ENCODE results near the gene CHRFAM7A. TPM values are rescaled to one million over a fixed set of nuclear protein-coding genes. Genes with fewer than 3 reads are reported as not detected.
"Not testable (repeated sequence)": the region's sequence is repeated elsewhere in the genome, so short reads cannot be mapped to it uniquely, and the experiment has no call there.

The CHRFAM7A gene
- total RNA-seq, 1 experiment from 2014 or later = 2.4 TPM

GRCh38 chr15:30367246-30367645 lies 26.1 kb downstream of the CHRFAM7A start:
- not testable (repeated sequence) for H3T11ph ChIP-seq (ENCODE audit: low read length); H4K91ac ChIP-seq (ENCODE audit: insufficient read length, low read depth, low read length); H2BK120ac ChIP-seq (ENCODE audit: low read depth, low read length, poor library complexity, severe bottlenecking); H3K9ac ChIP-seq (ENCODE audit: extremely low read depth, insufficient read length, low read length); H3K9me3 Mint-ChIP-seq; H3K4me3 Mint-ChIP-seq; H3K4me1 Mint-ChIP-seq; H3K18ac ChIP-seq (ENCODE audit: insufficient read length, low read depth, low read length); H3K79me2 ChIP-seq (ENCODE audit: insufficient read depth, low read length); H3K14ac ChIP-seq (ENCODE audit: insufficient read depth, low read length); H3K27ac ChIP-seq (ENCODE audit: insufficient read length, low read depth, low read length); H3K4me1 ChIP-seq (ENCODE audit: insufficient read depth, low read length); H4K5ac ChIP-seq (ENCODE audit: insufficient read length, low read depth, low read length); H4K8ac ChIP-seq (replicated peaks; ENCODE audit: insufficient read length, low read depth, low read length); H3K23ac ChIP-seq (ENCODE audit: insufficient read length, low read depth, low read length); H3K27me3 ChIP-seq (ENCODE audit: insufficient read depth, low read length); H3K36me3 Mint-ChIP-seq (ENCODE audit: insufficient read depth in 1 of 3, low read depth in 3 of 3); H3K9me3 ChIP-seq (ENCODE audit: control insufficient read depth, low read depth, low read length); H2AK5ac ChIP-seq (ENCODE audit: insufficient read length, low read length); H2AFZ ChIP-seq (ENCODE audit: low read length); H3K4ac ChIP-seq (ENCODE audit: low read depth, low read length); H2BK12ac ChIP-seq (ENCODE audit: insufficient read length, low read depth, low read length); H2BK5ac ChIP-seq (ENCODE audit: insufficient read length, low read length); H3K27ac Mint-ChIP-seq; H2BK15ac ChIP-seq (ENCODE audit: low read depth, low read length); H3K56ac ChIP-seq (ENCODE audit: insufficient read length, low read depth, low read length); H3K4me2 ChIP-seq (ENCODE audit: insufficient read depth, insufficient read length, low read length); H2BK20ac ChIP-seq (ENCODE audit: low read depth, low read length, poor library complexity, severe bottlenecking); H3K79me1 ChIP-seq (ENCODE audit: insufficient read depth, low read depth, low read length, poor library complexity, severe bottlenecking); H3K23me2 ChIP-seq (ENCODE audit: insufficient read length, low read depth, low read length, poor library complexity, severe bottlenecking); H3K27me3 Mint-ChIP-seq (ENCODE audit: low read depth); H4K20me1 ChIP-seq (ENCODE audit: control insufficient read depth, insufficient read depth, insufficient read length)
- no CpG with 5 or more reads among the region's 17 CpGs for WGBS (ENCODE audit: extremely low coverage, insufficient read length, low lambda C conversion rate)
- DNase-seq = peak; percentile 3

- not testable (repeated sequence) for H3K4me1 ChIP-seq (ENCODE audit: insufficient read depth, low read length); H2BK120ac ChIP-seq (ENCODE audit: low read depth, low read length, poor library complexity, severe bottlenecking); H3K27ac ChIP-seq (ENCODE audit: insufficient read length, low read depth, low read length); H3K4me1 Mint-ChIP-seq; H4K8ac ChIP-seq (replicated peaks; ENCODE audit: insufficient read length, low read depth, low read length); H3K27me3 ChIP-seq (ENCODE audit: insufficient read depth, low read length); H2BK12ac ChIP-seq (ENCODE audit: insufficient read length, low read depth, low read length); H3K27me3 Mint-ChIP-seq (ENCODE audit: low read depth); H4K5ac ChIP-seq (ENCODE audit: insufficient read length, low read depth, low read length); H2BK15ac ChIP-seq (ENCODE audit: low read depth, low read length); H3K9ac ChIP-seq (ENCODE audit: extremely low read depth, insufficient read length, low read length); H2BK20ac ChIP-seq (ENCODE audit: low read depth, low read length, poor library complexity, severe bottlenecking); H3K23me2 ChIP-seq (ENCODE audit: insufficient read length, low read depth, low read length, poor library complexity, severe bottlenecking); H2AFZ ChIP-seq (ENCODE audit: low read length); H3K4me2 ChIP-seq (ENCODE audit: insufficient read depth, insufficient read length, low read length); H3T11ph ChIP-seq (ENCODE audit: low read length); H4K20me1 ChIP-seq (ENCODE audit: control insufficient read depth, insufficient read depth, insufficient read length); H2AK5ac ChIP-seq (ENCODE audit: insufficient read length, low read length); H3K36me3 Mint-ChIP-seq (ENCODE audit: insufficient read depth in 1 of 3, low read depth in 3 of 3); H3K14ac ChIP-seq (ENCODE audit: insufficient read depth, low read length); H3K9me3 Mint-ChIP-seq; DNase-seq; H3K27ac Mint-ChIP-seq; H3K4ac ChIP-seq (ENCODE audit: low read depth, low read length); H3K9me3 ChIP-seq (ENCODE audit: control insufficient read depth, low read depth, low read length); H4K91ac ChIP-seq (ENCODE audit: insufficient read length, low read depth, low read length); H3K23ac ChIP-seq (ENCODE audit: insufficient read length, low read depth, low read length); H3K79me2 ChIP-seq (ENCODE audit: insufficient read depth, low read length); H3K56ac ChIP-seq (ENCODE audit: insufficient read length, low read depth, low read length); H3K18ac ChIP-seq (ENCODE audit: insufficient read length, low read depth, low read length); H3K4me3 Mint-ChIP-seq; H3K79me1 ChIP-seq (ENCODE audit: insufficient read depth, low read depth, low read length, poor library complexity, severe bottlenecking); H2BK5ac ChIP-seq (ENCODE audit: insufficient read length, low read length)
- no CpG with 5 or more reads among the region's 5 CpGs for WGBS (ENCODE audit: extremely low coverage, insufficient read length, low lambda C conversion rate)
Observed at GRCh38 chr15:30361404-30361803, 31.9 kb downstream of the CHRFAM7A start.
